Endothelial cell of umbilical vein (primary cell): ENCODE data around the gene VASH2.

ENCODE experiments used
- CTCF ChIP-seq, 2 donors: IDR thresholded peaks; 1 replicate in 1 of 2; 2 replicates in 1 of 2; pipeline ENCODE4 v1.5.1; 2011; ENCODE audit warnings: low read length in 2 of 2, mild to moderate bottlenecking in 2 of 2, moderate library complexity in 2 of 2, control low read depth in 1 of 2, inconsistent platforms in 1 of 2, low read depth in 1 of 2; ENCODE audit not compliant: insufficient read depth in 1 of 2; ENCODE audit errors: extremely low read depth in 1 of 2
- EZH2 ChIP-seq: IDR thresholded peaks from 2 replicates; pipeline ENCODE4 v1.6.1; 2012; ENCODE audit warnings: borderline replicate concordance, low read depth, mild to moderate bottlenecking, moderate library complexity, low read length, inconsistent platforms; ENCODE audit not compliant: severe bottlenecking
- FOS ChIP-seq: IDR thresholded peaks from 2 replicates; pipeline ENCODE4 v1.6.1; 2011; ENCODE audit warnings: mild to moderate bottlenecking, low read length, moderate library complexity, borderline replicate concordance; ENCODE audit not compliant: insufficient read depth
- JUN ChIP-seq: IDR thresholded peaks from 2 replicates; pipeline ENCODE4 v1.6.1; 2011; ENCODE audit warnings: borderline replicate concordance, low read depth; ENCODE audit not compliant: insufficient read length, insufficient read depth
- MAX ChIP-seq: IDR thresholded peaks from 2 replicates; pipeline ENCODE4 v1.6.1; 2011; ENCODE audit not compliant: insufficient read depth, insufficient read length
- MYC ChIP-seq: IDR thresholded peaks from one replicate; pipeline ENCODE4 v1.6.1; 2011; ENCODE audit warnings: mild to moderate bottlenecking, low read depth, low read length
- POLR2A ChIP-seq: IDR thresholded peaks from 2 replicates; pipeline ENCODE4 v1.6.1; 2012; ENCODE audit warnings: low read depth, mild to moderate bottlenecking, control low read depth, low read length
- POLR2AphosphoS5 ChIP-seq: IDR thresholded peaks from 2 replicates; pipeline ENCODE4 v1.6.1; 2012; ENCODE audit warnings: low read depth, mild to moderate bottlenecking, control low read depth, low read length, moderate library complexity; ENCODE audit not compliant: insufficient read depth

- no peak for TF ChIP-seq CTCF (IDR thresholded peaks at IDR 0.05; ENCODE audit: extremely low read depth in 1 of 2, insufficient read depth in 1 of 2, low read depth in 1 of 2, low read length in 2 of 2)
- no peak for TF ChIP-seq POLR2A
- no peak for TF ChIP-seq POLR2AphosphoS5
- no peak for TF ChIP-seq MAX
- TF ChIP-seq EZH2: no peak
- TF ChIP-seq FOS: no peak
- no peak for TF ChIP-seq JUN
- no peak for TF ChIP-seq MYC
Observed at GRCh38 chr1:212983482-212983881, 33.1 kb downstream of the VASH2 start.
